GM04504 (cell line): Measurements from ENCODE around the gene A2M.
"Not testable (repeated sequence)": the region's sequence is repeated elsewhere in the genome, so short reads cannot be mapped to it uniquely, and the experiment has no call there.

Experiments
- DNase-seq: peaks from one replicate; pipeline ENCODE4 v3.0.0-alpha.2; 2012; ENCODE audit warnings: low read depth

Gene A2M

GRCh38 chr12:9115731-9116559 is at the start of gene A2M:
Gene A2M, minus strand, starts transcription at chr12:9115919. Its CDS starts 70 bp downstream, at chr12:9115849.
- no peak for DNase-seq

- no peak for DNase-seq
These were observed 47.7 kb upstream of the A2M start for GRCh38 chr12:9163392-9163791.

- DNase-seq = no peak
These were observed 40.4 kb upstream of the A2M start for GRCh38 chr12:9156119-9156518.

GRCh38 chr12:9149372-9149771 is 33.7 kb upstream of the A2M start:
- DNase-seq = no peak

- DNase-seq = no peak
These were observed 33.2 kb upstream of the A2M start for GRCh38 chr12:9148926-9149325.

- no peak for DNase-seq
These were observed 31.7 kb upstream of the A2M start for GRCh38 chr12:9147461-9147860.

GRCh38 chr12:9144730-9145106 is 29.0 kb upstream of the A2M start:
- DNase-seq = no peak

- no peak for DNase-seq
These were observed 28.4 kb upstream of the A2M start for GRCh38 chr12:9143929-9144729.

- DNase-seq = no peak
These were observed 27.4 kb upstream of the A2M start for GRCh38 chr12:9143137-9143536.

- not testable (repeated sequence) for DNase-seq
These were observed 24.0 kb upstream of the A2M start for GRCh38 chr12:9139588-9140290.

- no peak for DNase-seq
These were observed 20.2 kb upstream of the A2M start for GRCh38 chr12:9135903-9136310.

- DNase-seq = no peak
These were observed 19.4 kb upstream of the A2M start for GRCh38 chr12:9134981-9135628.

GRCh38 chr12:9133216-9133916 is 17.6 kb upstream of the A2M start:
- no peak for DNase-seq

GRCh38 chr12:9132008-9132535 is 16.4 kb upstream of the A2M start:
- DNase-seq = no peak

GRCh38 chr12:9130244-9130643 is 14.5 kb upstream of the A2M start:
- no peak for DNase-seq

GRCh38 chr12:9127936-9128663 is 12.4 kb upstream of the A2M start:
- no peak for DNase-seq

GRCh38 chr12:9127484-9127883 is 11.8 kb upstream of the A2M start:
- no peak for DNase-seq

- no peak for DNase-seq
These were observed 8.8 kb upstream of the A2M start for GRCh38 chr12:9124383-9125031.

GRCh38 chr12:9123781-9124382 is 8.2 kb upstream of the A2M start:
- no peak for DNase-seq
